Measurements from ENCODE around the gene MLXIPL. TPM values are rescaled to one million over a fixed set of nuclear protein-coding genes. Genes with fewer than 3 reads are reported as not detected.

The MLXIPL gene
- total RNA-seq, 1 experiment from 2014 or later: 7.2 TPM

GRCh38 chr7:73652541-73652949 lies 28.2 kb upstream of the MLXIPL start:
- no peak for ATAC-seq
- in situ Hi-C loops (cut with HindIII; ENCODE audit: low pct_unique_long_range_greater_than_20kb, low sequenced_read_pairs) (no loop called here), intact Hi-C loops (cut with micrococcal nuclease; ENCODE audit: unreplicated experiment) (no loop called here)
- Histone ChIP-seq H3K9me3 (ENCODE audit: control insufficient read depth, insufficient read depth, low read depth, low read length) (no peaks in the 10 kb centered on the region), H3K4me1 (ENCODE audit: control insufficient read depth, insufficient read depth, low read length) (0 out of 2 replicates have a peak, but pooled peaks cover 4% of the 10 kb centered on the region), H3K4me3 (ENCODE audit: low read depth in 2 of 2, low read length in 2 of 2) (no peak overlapping the region), H3K27me3 (ENCODE audit: control insufficient read depth, insufficient read depth, low read length) (peaks cover 3% of the 10 kb centered on the region; the same call in 1 of the 2 replicates), H3K27ac (ENCODE audit: low read length) (no peak overlapping the region), H3K36me3 (ENCODE audit: control insufficient read depth, insufficient read depth, low read length) (no peaks in the 10 kb centered on the region)
- POLR2A ChIA-PET: no interaction called here
- no peak for DNase-seq (ENCODE audit: low read depth, low spot score)
- CTCF ChIA-PET: no interaction called here
- TF ChIP-seq CTCF (IDR thresholded peaks at IDR 0.05) (no peak), SIN3A (IDR thresholded peaks at IDR 0.05; ENCODE audit: borderline replicate concordance, insufficient read depth, low read depth, low read length) (no peak), REST (IDR thresholded peaks at IDR 0.05; ENCODE audit: insufficient read depth in 1 of 2, low read depth in 2 of 2, low read length in 1 of 2) (no peak), TCF7L2 (IDR thresholded peaks at IDR 0.05; ENCODE audit: low read depth, low read length) (no peak), POLR2AphosphoS5 (IDR thresholded peaks at IDR 0.05; ENCODE audit: low read depth, low read length) (no peak)
- BruUV-seq (replicated peaks): no TSS peak

- Histone ChIP-seq H3K4me1 (ENCODE audit: control insufficient read depth, insufficient read depth, low read length) (peaks cover 7% of the 10 kb centered on the region; the same call in 1 of the 2 replicates), H3K27ac (ENCODE audit: low read length) (no peak overlapping the region), H3K27me3 (ENCODE audit: control insufficient read depth, insufficient read depth, low read length) (peaks cover 3% of the 10 kb centered on the region; the same call in 1 of the 2 replicates), H3K9me3 (ENCODE audit: control insufficient read depth, insufficient read depth, low read depth, low read length) (no peaks in the 10 kb centered on the region), H3K36me3 (ENCODE audit: control insufficient read depth, insufficient read depth, low read length) (no peaks in the 10 kb centered on the region), H3K4me3 (ENCODE audit: low read depth in 2 of 2, low read length in 2 of 2) (no peak overlapping the region)
- DNase-seq (ENCODE audit: low read depth, low spot score) (no peak), ATAC-seq (no peak)
- in situ Hi-C loops (cut with HindIII; ENCODE audit: low pct_unique_long_range_greater_than_20kb, low sequenced_read_pairs): no loop called here
- ChIA-PET CTCF (no interaction called here), POLR2A (no interaction called here)
- BruUV-seq (replicated peaks): no TSS peak
- intact Hi-C loops (cut with micrococcal nuclease; ENCODE audit: unreplicated experiment): no loop called here
- TF ChIP-seq CTCF (IDR thresholded peaks at IDR 0.05): no peak
- TF ChIP-seq REST (IDR thresholded peaks at IDR 0.05; ENCODE audit: insufficient read depth in 1 of 2, low read depth in 2 of 2, low read length in 1 of 2): no peak
- no peak for TF ChIP-seq TCF7L2 (IDR thresholded peaks at IDR 0.05; ENCODE audit: low read depth, low read length)
- no peak for TF ChIP-seq POLR2AphosphoS5 (IDR thresholded peaks at IDR 0.05; ENCODE audit: low read depth, low read length)
- TF ChIP-seq SIN3A (IDR thresholded peaks at IDR 0.05; ENCODE audit: borderline replicate concordance, insufficient read depth, low read depth, low read length): no peak
Observed at GRCh38 chr7:73650524-73650923, 26.2 kb upstream of the MLXIPL start.

All from Panc1 (cell line).